GM12874 (cell line): ENCODE data around the gene BPIFB2.

Experiments used
- TF ChIP-seq, protein P1 (sequence below): IDR thresholded peaks from 2 replicates; pipeline ENCODE4 v1.5.1; 2011; ENCODE audit warnings: low read depth, mild to moderate bottlenecking, control low read depth, low read length, moderate library complexity; ENCODE audit not compliant: insufficient read depth

The BPIFB2 gene

DNA sequence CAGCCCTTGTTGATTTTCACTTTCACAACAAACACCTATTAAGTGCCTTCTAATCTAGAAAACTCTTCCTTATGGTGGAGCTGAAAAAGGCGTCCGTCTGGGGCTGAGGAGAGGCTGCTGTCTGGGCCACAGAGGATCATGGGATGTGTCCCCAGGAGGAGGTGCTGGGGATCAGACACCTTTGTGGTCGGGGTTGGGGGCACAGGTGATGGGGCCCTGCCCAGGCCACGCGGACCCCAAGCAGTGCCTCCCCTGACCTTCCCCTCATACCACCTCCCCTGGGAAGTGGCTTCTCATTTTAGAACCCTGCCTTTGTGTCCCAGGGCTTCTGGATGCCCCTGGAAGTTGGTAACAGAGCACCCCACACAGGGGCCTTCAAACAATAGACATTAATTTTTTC lies 44.3 kb upstream of the BPIFB2 start:
- TF ChIP-seq, protein P1, sequence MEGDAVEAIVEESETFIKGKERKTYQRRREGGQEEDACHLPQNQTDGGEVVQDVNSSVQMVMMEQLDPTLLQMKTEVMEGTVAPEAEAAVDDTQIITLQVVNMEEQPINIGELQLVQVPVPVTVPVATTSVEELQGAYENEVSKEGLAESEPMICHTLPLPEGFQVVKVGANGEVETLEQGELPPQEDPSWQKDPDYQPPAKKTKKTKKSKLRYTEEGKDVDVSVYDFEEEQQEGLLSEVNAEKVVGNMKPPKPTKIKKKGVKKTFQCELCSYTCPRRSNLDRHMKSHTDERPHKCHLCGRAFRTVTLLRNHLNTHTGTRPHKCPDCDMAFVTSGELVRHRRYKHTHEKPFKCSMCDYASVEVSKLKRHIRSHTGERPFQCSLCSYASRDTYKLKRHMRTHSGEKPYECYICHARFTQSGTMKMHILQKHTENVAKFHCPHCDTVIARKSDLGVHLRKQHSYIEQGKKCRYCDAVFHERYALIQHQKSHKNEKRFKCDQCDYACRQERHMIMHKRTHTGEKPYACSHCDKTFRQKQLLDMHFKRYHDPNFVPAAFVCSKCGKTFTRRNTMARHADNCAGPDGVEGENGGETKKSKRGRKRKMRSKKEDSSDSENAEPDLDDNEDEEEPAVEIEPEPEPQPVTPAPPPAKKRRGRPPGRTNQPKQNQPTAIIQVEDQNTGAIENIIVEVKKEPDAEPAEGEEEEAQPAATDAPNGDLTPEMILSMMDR = no peak

DNA sequence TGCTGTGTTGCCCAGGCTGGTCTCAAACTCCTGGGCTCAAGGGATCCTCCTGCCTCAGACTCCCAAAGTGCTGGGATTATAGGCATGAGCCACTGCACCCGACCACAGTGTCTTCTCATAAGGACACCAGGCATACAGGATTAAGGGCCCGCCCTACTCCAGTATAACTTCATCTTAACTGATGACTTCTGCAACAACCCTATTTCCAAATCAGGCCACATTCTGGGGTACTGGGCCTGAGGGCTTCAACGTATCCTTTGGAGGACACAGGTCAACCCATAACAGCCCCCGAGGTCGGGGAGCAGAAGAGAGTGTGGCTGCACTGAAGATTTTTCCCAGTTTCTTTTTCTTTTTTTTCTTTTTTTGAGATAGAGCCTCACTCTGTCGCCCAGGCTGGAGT lies 42.9 kb upstream of the BPIFB2 start:
- TF ChIP-seq, protein P1 = no peak

DNA sequence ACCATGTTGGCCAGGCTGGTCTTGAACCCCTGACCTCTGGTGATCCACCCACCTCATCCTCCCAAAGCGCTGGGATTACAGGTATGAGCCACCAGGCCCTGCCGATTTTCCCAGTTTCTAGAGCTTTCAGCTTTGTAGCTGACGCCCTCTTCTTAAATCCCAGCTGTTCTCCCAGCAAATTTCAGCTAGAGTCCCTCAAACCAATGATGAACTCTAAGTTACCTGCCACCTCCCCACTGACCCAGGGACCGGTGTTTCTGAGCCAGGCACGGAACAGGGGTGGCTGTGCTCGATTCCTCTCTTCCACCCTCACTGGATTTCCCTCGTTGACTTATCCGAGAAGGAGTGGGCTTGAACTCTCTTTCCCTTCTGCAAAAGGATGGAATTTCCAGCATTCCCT lies 42.4 kb upstream of the BPIFB2 start:
- TF ChIP-seq, protein P1 = no peak

DNA sequence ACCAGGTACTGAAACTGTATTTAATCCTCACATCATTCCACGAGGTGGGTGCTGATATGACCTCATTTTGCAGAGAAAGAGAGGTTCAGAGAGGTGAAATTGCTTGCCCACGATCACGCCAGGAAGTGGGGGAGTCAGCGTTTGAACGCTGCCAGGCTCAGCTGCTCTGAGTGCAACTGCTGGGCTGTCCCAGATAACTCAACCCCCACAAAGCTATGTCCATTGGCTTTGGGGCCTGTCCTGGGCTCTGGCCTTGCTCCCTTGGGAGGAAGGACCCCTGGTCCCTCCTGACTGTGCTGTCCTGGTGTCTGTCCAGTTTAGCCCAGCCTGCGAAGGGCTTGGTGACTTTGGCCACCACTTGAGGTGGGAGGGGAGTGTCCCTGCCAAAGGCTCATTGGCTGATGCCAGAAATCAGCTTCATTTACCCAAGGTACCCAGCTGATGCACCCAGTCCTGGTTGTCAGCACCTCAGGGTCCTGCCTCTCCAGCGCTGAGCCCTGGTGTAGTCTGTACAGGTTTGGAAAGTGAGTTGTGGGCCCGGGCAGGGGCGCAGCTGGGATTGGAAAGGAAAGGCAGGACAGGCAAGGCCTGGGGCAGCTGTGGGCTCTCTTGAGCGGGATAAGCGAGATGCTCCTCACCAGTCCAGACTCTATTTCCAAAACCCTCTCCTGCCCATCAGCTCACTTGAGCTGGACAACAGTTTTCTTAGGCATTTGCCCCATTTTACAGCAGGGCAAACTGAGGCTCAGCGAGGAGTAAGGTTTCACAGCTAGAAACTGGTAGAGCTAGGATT lies 41.7 kb upstream of the BPIFB2 start:
- TF ChIP-seq, protein P1 = no peak

DNA sequence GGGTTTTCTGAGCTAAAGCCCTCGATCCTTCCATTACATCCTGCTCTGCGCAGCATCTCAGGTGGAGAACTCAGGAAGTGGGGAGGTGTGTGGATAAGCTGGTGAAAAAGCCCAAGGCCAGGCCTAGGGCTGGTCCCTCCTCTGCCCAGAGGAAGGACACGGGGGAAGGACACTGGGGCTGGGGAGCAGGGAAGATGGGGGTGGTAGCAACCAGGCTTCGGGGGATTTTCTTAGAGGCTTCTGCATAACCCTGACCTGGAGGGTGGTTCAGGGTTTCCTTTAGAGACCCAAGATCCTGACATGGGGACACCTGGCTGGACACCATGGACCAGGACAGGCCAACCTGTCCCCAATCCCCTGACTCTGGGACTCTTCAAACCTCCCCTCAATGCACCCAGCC lies 41.1 kb upstream of the BPIFB2 start:
- TF ChIP-seq, protein P1 = no peak

DNA sequence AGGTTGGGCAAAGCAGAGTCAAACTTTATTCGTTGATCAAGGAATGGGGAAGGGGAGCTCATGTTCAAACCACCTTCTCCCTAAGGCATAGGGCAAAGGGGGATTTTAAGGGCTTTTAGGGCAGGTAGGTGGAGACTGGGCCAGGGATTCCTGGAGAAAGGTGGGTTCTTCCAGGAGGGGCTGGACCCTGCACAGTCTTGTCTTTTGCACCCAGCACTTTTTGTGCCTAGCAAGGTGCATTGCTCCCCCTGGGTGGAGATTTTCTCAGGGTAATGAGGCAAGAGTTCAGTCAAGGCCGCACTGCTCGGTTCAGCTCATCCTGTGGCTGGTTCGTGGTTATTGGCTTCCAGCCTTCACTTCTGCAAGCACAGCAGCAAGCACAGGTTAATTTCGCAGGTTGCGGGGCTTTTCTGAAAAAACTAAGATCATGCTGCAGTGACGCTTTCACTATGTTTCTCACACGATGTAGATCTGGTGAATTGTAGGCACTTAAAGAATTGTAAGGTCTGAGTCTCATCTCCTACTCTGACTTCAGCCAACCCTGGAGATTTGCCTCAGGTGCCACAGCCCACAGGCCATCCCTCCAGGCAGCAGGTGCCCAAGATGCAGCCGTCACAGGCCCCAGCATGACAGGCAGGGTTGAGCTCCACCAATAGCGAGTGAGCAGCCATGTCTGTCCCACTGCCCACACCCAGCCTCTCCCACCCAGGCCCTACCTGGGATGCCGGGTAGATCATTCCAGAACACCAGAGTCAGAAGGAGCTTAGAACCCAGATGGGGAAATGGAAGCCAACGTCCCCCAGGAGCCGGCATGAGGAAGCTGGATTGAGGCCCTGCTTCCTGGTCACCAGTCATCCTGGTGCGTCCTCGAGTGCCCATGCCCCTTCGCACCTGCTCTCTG lies 40.4 kb upstream of the BPIFB2 start:
- TF ChIP-seq, protein P1 = no peak

DNA sequence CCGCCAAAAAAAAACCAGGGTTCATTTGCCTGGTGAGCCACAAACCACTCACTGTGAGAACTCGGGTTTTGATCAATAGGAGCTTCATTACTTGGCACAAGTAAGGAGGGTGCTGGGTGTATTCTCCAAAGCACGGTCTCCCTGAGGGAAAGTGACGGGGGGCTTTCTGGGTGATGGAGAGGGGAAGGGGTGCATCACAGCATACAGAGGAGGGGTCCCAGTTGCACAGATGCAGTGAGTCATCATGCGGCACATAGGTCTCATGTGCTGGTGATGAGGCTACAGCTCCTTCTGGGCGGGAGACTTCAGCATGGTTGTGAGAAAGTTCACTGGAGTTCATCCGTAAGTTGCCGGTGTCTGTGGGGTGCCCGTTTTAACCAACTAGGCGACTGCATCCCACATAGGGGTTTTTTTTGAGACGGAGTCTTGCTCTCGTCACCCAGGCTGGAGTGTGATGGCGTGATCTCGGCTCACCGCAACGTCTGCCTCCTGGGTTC lies 39.5 kb upstream of the BPIFB2 start:
- TF ChIP-seq, protein P1 = no peak
